Measurements from ENCODE around the gene SEMG2. TPM values are rescaled to one million over a fixed set of nuclear protein-coding genes. Genes with fewer than 3 reads are reported as not detected.

SEMG2 gene, protein sequence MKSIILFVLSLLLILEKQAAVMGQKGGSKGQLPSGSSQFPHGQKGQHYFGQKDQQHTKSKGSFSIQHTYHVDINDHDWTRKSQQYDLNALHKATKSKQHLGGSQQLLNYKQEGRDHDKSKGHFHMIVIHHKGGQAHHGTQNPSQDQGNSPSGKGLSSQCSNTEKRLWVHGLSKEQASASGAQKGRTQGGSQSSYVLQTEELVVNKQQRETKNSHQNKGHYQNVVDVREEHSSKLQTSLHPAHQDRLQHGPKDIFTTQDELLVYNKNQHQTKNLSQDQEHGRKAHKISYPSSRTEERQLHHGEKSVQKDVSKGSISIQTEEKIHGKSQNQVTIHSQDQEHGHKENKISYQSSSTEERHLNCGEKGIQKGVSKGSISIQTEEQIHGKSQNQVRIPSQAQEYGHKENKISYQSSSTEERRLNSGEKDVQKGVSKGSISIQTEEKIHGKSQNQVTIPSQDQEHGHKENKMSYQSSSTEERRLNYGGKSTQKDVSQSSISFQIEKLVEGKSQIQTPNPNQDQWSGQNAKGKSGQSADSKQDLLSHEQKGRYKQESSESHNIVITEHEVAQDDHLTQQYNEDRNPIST
- not detected in 3 replicates for polyA plus RNA-seq
- polyA plus RNA-seq (2011; ENCODE audit: low read depth) = not detected
- polyA plus RNA-seq (2011; cell fraction: cytosol; rRNA removed) = not detected in 2 replicates
- polyA plus RNA-seq (2011; cell fraction: nucleus; rRNA removed) = not detected in 2 replicates
- polyA plus RNA-seq (2012; ENCODE audit: low replicate concordance) = 0.23 TPM in 1 of 2 replicates, not detected in the other
- polyA minus RNA-seq = not detected in 3 replicates
- not detected for polyA minus RNA-seq (2011; cell fraction: cytosol; rRNA and poly(A)+ RNA removed)
- not detected in 2 replicates for polyA minus RNA-seq (2011; cell fraction: nucleus; rRNA and poly(A)+ RNA removed)

DNA sequence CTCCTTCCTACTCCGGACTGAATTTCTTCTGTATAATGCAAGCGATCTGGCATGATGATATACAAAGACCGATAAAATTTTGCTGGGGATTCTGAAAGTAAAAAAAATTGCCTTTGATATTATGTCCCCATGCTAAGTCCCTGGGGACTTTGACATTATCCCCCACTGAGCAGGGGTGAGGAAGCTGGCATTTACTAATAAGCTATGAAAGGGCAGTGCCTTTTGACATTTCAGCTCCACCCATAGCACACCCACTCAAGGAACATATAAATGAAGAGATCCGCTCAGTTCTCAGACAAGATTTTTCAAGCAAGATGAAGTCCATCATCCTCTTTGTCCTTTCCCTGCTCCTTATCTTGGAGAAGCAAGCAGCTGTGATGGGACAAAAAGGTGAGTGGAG is at the start of gene SEMG2:
Gene SEMG2 (plus strand): TSS at position 298 of the 400 bp plus-strand sequence. CDS start 17 bp downstream, at position 315.
- Histone ChIP-seq H2AFZ (ENCODE audit: control insufficient read depth, low read length) (no peak within 1 kb of the TSS), H4K20me1 (ENCODE audit: control insufficient read depth, extremely low read depth, insufficient read depth, low read length) (no peaks in the 10 kb centered on the region), H3K27me3 (ENCODE audit: control insufficient read depth, extremely low read depth, insufficient read depth, low read length) (no peaks in the 10 kb centered on the region), H3K9me1 (ENCODE audit: control insufficient read depth, extremely low read depth, insufficient read depth, low read length) (no peaks in the 10 kb centered on the region), H3K36me3 (ENCODE audit: control insufficient read depth in 2 of 2, extremely low read depth in 1 of 2, insufficient read depth in 2 of 2, low read length in 2 of 2) (no peaks in the 10 kb centered on the region), H3K4me1 (ENCODE audit: control insufficient read depth, extremely low read depth, insufficient read depth, low read length) (no peaks in the 10 kb centered on the region), H3K4me3 (ENCODE audit: control insufficient read depth in 2 of 3, extremely low read depth in 1 of 3, insufficient read depth in 2 of 3, low read depth in 1 of 3, low read length in 3 of 3) (no peak within 1 kb of the TSS), H3K27ac (ENCODE audit: control insufficient read depth, insufficient read depth, low read length) (no peak within 1 kb of the TSS), H3K9me3 (ENCODE audit: control insufficient read depth, low read depth, low read length) (no peaks in the 10 kb centered on the region), H3K9ac (ENCODE audit: control insufficient read depth, extremely low read depth, insufficient read depth, low read length) (no peak within 1 kb of the TSS), H3K79me2 (ENCODE audit: control insufficient read depth, insufficient read depth, low read length) (no peaks in the 10 kb centered on the region), H3K4me2 (ENCODE audit: control insufficient read depth, extremely low read depth, insufficient read depth, low read depth, low read length) (no peak within 1 kb of the TSS)
- dilution Hi-C loops (cut with MboI; ENCODE audit: extremely low pct_ligation_motif_present, low sequenced_read_pairs) = no loop called here
- TF ChIP-seq, protein P1, sequence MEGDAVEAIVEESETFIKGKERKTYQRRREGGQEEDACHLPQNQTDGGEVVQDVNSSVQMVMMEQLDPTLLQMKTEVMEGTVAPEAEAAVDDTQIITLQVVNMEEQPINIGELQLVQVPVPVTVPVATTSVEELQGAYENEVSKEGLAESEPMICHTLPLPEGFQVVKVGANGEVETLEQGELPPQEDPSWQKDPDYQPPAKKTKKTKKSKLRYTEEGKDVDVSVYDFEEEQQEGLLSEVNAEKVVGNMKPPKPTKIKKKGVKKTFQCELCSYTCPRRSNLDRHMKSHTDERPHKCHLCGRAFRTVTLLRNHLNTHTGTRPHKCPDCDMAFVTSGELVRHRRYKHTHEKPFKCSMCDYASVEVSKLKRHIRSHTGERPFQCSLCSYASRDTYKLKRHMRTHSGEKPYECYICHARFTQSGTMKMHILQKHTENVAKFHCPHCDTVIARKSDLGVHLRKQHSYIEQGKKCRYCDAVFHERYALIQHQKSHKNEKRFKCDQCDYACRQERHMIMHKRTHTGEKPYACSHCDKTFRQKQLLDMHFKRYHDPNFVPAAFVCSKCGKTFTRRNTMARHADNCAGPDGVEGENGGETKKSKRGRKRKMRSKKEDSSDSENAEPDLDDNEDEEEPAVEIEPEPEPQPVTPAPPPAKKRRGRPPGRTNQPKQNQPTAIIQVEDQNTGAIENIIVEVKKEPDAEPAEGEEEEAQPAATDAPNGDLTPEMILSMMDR (optimal IDR thresholded peaks at IDR 0.05 in 1 of 3, IDR thresholded peaks at IDR 0.05 in 1 of 3, conservative IDR thresholded peaks at IDR 0.05 in 1 of 3; ENCODE audit: extremely low read depth in 1 of 3, insufficient read depth in 2 of 3, low read length in 3 of 3) = no peak
- no peak for TF ChIP-seq EZH2 (IDR thresholded peaks at IDR 0.05; ENCODE audit: low read length)
- FAIRE-seq (no peak), DNase-seq (ENCODE audit: low read depth, low spot score) (no peak)

DNA sequence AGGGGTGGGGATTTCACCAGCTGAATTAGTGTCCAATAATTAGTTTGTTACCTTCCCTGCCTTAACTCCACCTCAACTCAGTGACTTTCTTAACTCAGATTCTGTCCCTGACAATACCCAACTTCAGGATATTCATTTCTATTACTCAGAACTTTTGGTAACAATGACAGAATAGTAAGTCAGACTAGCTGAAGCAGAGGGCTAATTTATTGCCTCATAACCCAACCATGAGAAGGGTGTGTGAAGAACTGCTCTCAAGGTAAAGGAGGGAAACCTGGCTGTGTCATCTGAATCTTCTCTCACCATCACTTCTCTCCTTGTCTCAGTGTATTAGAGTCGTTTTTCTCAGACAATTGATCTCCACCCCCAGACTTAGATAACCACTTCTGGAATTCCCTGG is 47.7 kb upstream of the SEMG2 start:
- Histone ChIP-seq H3K36me3 (ENCODE audit: control insufficient read depth in 2 of 2, extremely low read depth in 1 of 2, insufficient read depth in 2 of 2, low read length in 2 of 2) (no peaks in the 10 kb centered on the region), H3K4me1 (ENCODE audit: control insufficient read depth, extremely low read depth, insufficient read depth, low read length) (no peaks in the 10 kb centered on the region), H3K79me2 (ENCODE audit: control insufficient read depth, insufficient read depth, low read length) (no peaks in the 10 kb centered on the region), H3K4me2 (ENCODE audit: control insufficient read depth, extremely low read depth, insufficient read depth, low read depth, low read length) (no peak overlapping the region), H3K27ac (ENCODE audit: control insufficient read depth, insufficient read depth, low read length) (no peak overlapping the region), H3K9ac (ENCODE audit: control insufficient read depth, extremely low read depth, insufficient read depth, low read length) (no peak overlapping the region), H3K27me3 (ENCODE audit: control insufficient read depth, extremely low read depth, insufficient read depth, low read length) (peaks cover 18% of the 10 kb centered on the region), H3K9me3 (ENCODE audit: control insufficient read depth, low read depth, low read length) (no peaks in the 10 kb centered on the region), H3K4me3 (ENCODE audit: control insufficient read depth in 2 of 3, extremely low read depth in 1 of 3, insufficient read depth in 2 of 3, low read depth in 1 of 3, low read length in 3 of 3) (no peak overlapping the region), H3K9me1 (ENCODE audit: control insufficient read depth, extremely low read depth, insufficient read depth, low read length) (no peaks in the 10 kb centered on the region), H4K20me1 (ENCODE audit: control insufficient read depth, extremely low read depth, insufficient read depth, low read length) (no peaks in the 10 kb centered on the region), H2AFZ (ENCODE audit: control insufficient read depth, low read length) (no peak overlapping the region)
- TF ChIP-seq, protein P1 (optimal IDR thresholded peaks at IDR 0.05 in 1 of 3, IDR thresholded peaks at IDR 0.05 in 1 of 3, conservative IDR thresholded peaks at IDR 0.05 in 1 of 3; ENCODE audit: extremely low read depth in 1 of 3, insufficient read depth in 2 of 3, low read length in 3 of 3) = no peak
- TF ChIP-seq EZH2 (IDR thresholded peaks at IDR 0.05; ENCODE audit: low read length) = no peak
- no peak for DNase-seq (ENCODE audit: low read depth, low spot score)
- FAIRE-seq = no peak
- dilution Hi-C loops (cut with MboI; ENCODE audit: extremely low pct_ligation_motif_present, low sequenced_read_pairs) = no loop called here

All from keratinocyte (primary cell).